CD1c-positive myeloid dendritic cell (primary cell): ENCODE results near the gene ADD1.
"Not testable (repeated sequence)": the region's sequence is repeated elsewhere in the genome, so short reads cannot be mapped to it uniquely, and the experiment has no call there.

Experiments used
- DNase-seq: peaks from one replicate; pipeline ENCODE4 v3.0.0-alpha.2; 2016; ENCODE audit errors: extremely low spot score

Gene ADD1

DNA sequence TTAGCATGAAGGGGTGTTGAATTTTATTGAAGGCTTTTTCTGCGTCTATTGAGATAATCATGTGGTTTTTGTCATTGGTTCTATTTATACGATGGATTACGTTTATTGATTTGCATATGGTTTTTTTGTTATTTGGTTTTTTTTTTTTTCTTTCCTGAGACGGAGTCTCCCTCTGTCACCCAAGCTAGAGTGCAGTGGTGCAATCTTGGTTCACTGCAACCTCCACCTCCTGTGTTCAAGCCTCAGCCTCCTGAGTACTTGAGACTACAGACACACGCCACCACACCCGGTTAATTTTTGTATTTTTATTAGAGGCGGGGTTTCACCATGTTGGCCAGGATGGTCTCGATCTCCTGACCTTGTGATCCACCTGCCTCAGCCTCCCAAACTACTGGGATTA lies 75.1 kb downstream of the ADD1 start:
- not testable (repeated sequence) for DNase-seq

DNA sequence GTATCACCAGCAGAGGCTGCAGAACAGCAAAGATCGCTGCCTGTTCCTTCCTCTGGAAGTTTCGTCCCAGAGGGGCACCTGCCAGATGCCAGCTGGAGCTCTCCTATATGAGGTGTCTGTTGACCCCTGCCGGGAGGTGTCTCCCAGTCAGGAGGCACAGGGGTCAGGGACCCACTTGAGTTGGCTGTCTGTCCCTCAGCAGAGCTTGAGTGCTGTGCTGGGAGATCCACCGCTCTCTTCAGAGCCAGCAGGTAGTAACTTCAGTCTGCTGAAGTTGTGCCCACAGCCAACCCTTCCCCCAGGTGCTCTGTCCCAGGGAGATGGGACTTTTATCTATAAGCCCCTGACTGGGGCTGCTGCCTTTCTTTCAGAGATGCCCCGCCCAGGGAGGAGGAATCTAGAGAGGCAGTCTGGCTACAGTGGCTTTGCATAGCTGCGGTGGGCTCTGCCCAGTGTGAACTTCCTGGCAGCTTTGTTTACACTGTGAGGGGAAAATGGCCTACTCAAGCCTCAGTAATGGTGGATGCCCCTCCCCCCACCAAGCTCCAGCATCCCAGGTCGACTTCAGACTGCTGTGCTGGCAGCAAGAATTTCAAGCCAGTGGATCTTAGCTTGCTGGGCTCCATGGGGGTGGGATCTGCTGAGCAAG lies 78.9 kb downstream of the ADD1 start:
- not testable (repeated sequence) for DNase-seq

DNA sequence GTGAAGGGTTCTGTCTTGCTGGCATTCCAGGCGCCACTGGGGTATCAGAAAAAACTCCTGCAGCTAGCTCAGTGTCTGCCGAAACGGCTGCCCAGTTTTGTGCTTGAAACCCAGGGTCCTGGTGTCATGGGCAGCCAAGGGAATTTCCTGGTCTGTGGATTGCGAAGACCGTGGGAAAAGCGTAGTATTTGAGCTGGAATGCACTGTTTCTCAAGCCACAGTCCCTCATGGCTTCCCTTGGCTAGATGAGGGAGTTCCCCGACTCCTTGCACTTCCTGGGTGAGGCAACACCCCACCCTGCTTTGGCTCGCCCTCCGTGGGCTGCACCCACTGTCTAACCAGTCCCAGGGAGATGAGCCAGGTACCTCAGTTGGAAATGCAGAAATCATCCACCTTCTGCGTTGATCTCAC lies 79.5 kb downstream of the ADD1 start:
- DNase-seq = no peak

DNA sequence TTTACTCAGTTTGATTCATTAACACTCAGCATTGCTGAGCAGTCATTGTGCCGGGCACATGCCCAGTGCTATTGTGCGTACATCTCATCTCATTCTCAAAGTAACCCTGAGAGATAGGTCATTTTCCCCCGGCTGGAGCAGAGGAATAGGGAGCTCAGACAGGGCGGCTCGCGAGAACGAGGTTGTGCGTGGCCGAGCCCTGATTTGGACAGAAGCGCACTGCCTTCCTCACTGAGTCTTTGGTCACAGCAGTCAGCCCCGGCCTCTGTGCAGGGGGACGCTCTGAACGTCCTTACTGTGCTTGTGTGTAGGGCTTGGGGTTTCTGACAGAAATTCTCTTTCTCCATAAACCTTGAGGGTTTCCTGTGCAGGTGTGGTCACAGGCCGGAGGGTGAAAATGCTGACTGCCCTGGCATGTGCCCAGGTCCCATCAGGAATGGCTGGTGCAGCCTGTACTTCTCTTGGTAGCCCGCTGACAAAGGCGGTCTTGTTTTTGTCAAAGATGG lies 80.1 kb downstream of the ADD1 start:
- DNase-seq = no peak

DNA sequence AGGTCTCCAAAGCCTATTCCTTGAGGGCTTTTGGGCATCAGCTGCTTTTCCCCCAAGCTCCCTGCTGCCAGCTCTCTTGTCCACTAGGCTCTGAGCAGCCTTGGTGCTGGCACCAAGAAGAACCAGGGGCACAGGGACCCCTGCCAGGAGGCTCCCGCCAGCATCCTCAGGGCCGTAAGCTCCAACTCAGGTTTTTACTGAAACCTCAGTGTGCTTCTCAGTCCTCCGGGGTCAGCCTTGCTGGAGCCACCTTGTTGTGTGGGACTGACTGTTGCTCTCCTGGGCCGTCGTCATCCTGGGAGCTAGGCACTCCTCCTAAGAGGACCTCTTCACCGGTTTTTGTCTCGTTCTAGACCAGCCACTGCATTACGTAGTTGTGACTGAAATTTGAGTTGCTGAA lies 80.6 kb downstream of the ADD1 start:
- no peak for DNase-seq

DNA sequence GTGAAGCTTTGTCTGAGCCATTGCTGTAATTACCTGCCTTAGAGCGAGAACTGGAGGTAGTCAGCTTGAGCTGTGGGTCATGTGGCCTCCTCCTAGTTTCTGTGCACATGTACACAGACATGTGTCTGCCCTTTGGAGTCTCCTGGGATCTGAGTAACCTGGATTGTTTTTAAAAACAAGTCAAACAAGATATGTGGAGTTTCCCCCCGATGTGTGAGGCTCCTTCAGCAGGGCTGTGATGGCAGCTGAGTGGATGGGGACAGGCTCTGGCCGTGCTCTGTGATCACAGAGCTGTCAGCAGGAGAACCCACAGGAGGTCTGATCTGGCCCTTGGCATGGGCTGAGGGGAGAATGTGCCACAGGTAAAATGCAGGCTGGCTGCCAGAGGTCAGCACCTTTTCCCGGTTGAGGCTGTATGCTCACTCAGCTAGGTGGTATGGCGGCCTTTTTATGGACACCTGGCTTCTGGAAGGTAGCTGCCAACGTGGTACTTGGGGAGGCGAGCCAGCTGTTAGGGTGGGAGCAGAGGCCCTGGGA lies 81.2 kb downstream of the ADD1 start:
- DNase-seq = no peak

DNA sequence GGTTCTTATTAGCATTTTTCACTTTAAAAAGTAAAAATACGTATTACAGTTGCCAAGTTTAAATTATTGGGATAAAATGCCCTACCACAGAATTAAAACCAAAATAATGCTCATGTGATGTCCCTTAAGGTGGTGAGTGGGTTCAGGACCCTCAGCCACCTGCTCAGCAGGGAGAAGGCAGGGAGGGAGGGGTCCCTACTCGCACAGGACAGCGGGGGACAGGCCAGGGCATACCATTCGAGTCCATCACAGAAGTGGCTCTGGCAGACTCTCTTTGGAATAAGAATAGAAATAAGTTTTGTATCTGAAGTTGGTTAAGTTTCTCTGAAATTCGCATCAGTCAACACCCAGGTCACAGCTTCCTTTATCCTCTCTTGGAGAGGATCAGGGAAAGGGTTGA lies 81.9 kb downstream of the ADD1 start:
- no peak for DNase-seq

DNA sequence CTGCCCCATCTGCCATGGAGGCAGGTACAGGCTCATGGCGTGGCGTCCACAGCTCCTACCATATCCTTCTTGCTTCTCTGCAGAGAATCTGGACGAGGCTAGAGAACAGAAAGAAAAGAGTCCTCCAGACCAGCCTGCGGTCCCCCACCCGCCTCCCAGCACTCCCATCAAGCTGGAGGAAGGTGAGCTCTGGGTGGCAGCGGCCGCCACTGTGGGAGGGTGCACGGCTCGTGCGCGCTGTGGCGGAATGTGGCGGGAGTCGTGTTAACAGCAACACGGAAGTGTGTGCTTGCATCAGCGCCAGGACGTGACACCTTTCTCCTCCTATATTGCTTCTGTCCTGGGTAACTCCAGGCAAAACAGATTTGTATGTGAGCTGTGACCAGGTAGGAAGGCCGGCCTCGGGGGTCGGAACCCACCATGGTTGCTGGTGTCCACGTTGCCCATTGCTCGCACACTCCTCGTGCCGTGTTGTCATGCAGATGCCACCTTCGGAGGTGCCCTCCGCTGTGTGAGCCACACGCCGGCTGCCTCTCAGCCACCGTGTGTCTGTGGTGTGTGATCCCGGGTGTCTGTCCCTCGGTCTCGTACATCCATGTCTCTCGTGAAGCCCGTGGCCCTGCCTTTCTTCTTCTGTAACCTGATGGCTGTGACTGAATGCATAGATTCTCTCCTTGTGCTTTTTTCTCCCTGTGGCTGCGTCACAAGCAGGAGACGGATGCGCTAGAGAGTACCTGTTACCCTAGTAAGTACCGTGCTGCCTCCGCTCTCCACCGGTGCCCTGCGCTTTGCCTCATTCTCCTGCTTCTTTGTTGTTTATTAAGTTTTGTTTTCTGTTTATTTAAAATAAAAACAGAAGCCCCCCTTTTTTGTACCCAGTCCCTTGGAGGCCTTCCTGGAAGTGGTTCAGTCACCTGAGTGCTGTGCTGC lies 82.6 kb downstream of the ADD1 start:
- DNase-seq = no peak

DNA sequence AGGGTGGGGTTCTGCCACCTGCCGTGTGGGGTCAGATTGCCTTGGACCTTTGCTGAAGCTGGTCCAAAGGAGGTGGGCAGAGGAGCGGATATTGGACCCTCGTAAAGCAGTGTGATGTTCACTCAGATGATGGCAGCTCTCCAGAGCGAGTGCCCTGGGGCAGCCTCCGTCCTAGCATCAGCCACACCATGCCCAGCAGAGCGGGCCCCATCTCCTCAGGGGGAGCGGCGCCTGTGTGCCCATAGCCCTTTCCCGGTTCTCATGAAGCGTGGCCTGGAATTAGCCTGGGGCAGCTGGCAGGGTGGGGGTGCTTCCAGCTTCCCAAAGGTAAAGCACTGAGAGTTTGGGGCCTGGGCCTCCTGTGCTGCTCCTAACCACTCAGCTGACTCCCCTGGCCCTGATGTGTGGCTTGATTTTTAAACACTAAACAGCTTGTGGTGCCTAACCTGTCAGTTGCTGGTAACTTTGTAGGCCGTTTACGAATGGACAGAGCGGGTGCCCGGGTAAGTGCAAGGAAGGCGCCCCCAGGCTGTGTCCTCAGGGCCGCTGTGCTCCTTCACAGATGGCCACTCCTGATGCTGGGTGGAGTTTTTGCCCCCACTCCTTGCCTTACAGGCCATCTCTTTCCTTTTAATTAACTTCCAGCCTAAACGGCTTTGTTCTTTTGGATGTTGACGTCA lies 83.5 kb downstream of the ADD1 start:
- DNase-seq = no peak

DNA sequence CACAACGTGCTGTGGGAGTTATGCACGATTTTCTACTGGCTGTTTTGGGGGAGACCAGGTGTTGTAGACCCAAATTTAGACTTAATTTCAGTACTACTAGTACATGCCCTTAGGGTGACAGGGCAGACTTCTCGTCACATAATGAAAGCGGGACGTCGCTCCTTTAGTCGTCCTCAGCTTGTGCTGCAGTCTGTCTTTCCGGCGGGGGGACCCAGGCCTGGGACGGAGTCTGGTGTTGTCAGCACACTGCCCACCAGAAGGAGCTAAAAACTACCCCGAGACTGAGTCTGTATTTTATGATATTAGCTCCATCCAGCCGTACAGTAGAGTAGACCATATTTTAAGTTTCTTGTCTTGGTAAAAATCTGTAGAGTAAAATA lies 84.0 kb downstream of the ADD1 start:
- DNase-seq = no peak

DNA sequence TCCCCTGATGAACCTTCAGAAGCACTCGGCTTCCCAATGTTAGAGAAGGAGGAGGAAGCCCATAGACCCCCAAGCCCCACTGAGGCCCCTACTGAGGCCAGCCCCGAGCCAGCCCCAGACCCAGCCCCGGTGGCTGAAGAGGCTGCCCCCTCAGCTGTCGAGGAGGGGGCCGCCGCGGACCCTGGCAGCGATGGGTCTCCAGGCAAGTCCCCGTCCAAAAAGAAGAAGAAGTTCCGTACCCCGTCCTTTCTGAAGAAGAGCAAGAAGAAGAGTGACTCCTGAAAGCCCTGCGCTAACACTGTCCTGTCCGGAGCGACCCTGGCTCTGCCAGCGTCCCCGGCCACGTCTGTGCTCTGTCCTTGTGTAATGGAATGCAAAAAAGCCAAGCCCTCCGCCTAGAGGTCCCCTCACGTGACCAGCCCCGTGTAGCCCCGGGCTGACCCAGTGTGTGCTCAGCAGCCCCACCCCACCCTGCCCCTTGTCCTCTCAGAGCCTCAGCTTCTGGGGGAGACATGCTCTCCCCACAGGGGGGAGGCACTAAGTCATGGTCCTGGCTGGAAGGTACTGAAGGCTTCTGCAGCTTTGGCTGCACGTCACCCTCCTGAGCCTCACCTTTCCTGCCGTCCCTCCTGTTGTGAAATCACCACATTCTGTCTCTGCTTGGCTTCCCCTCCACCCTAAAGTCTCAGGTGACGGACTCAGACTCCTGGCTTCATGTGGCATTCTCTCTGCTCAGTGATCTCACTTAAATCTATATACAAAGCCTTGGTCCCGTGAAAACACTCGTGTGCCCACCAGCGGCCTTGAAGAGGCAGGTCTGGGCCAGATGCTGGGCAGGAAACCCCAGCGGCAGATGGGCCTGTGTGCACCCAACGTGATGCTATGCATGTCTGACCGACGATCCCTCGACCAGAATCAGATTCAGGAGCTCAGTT lies 84.9 kb downstream of the ADD1 start:
- no peak for DNase-seq

DNA sequence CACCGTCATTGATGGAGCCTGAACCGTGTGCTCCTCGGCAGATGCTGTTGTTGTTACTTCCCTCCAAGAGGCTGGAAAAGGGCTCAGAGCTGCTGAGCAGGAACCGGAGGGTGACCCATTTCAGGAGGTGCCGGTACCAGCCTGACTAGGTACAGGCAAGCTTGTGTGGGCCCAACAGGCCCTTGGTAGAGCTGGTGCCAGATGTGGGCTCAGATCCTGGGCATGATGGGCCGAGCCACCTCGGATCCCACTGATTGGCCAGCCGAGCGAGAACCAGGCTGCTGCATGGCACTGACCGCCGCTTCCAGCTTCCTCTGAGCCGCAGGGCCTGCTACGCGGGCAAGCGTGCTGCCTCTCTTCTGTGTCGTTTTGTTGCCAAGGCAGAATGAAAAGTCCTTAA lies 85.8 kb downstream of the ADD1 start:
- no peak for DNase-seq

DNA sequence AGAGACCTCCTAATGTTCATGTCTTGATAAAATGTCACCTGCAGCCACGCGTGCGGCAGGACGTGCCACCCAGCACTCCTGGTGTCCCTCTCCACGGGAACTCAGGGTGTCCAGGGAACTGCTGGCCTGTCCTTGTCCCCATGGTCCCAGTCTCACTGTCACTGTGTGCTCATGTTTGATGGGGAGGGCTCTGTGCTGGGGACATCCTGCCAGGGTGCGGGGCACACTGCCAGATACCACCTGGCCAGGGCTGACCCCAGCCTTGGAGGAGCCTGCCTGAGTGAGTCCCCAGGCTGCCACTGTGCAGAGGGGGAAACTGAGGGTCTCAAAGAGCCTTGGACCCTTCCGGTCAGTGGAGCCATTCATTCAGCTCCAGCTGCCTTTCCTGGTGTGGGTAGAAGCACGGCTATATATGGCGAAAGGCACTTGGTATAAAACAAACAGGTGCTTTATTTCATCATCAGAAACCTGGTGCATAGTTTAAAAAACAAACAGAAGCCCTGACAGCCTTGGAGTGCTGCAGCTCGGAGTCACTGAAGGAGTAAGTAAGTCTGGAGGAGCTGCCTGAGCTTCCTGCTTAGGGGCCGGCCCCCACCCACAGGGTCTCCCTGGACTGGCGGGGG lies 86.6 kb downstream of the ADD1 start:
- no peak for DNase-seq

DNA sequence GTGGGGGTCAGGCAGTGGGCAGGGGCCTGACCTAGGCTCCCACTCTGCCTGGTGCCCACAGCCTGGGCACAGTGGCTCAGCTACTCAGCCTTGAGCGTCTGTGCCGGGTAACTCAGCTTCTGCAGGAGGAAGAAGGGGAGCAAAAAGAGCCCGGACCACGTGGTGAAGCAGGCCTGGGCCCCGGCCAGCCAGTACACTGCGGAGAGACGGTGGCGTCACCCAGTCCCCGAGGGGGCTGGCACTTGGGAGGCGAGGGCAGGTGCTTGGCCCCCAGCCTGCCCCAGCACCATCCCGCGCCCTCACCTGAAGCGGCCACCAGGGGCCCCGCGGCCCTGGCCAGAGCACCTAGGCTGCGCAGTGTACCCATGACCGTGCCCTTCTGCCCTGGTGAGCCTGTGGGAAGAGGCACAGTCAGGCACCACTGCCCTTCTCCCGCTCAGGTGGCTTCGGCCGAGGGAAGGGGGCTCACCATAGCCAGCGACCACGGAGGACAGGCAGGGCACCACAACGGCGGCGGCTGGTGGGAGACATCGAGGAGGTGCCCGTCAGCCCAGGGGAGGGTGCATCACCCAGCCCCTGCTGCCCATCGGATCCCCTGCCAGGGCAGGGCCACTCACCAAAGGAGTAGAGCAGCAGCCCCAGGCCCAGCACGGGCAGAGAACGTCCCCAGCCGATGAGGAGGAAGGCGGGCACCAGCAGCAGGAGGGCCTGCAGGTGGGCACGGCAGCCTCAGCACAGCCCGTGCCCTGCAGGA lies 87.3 kb downstream of the ADD1 start:
- DNase-seq = no peak

DNA sequence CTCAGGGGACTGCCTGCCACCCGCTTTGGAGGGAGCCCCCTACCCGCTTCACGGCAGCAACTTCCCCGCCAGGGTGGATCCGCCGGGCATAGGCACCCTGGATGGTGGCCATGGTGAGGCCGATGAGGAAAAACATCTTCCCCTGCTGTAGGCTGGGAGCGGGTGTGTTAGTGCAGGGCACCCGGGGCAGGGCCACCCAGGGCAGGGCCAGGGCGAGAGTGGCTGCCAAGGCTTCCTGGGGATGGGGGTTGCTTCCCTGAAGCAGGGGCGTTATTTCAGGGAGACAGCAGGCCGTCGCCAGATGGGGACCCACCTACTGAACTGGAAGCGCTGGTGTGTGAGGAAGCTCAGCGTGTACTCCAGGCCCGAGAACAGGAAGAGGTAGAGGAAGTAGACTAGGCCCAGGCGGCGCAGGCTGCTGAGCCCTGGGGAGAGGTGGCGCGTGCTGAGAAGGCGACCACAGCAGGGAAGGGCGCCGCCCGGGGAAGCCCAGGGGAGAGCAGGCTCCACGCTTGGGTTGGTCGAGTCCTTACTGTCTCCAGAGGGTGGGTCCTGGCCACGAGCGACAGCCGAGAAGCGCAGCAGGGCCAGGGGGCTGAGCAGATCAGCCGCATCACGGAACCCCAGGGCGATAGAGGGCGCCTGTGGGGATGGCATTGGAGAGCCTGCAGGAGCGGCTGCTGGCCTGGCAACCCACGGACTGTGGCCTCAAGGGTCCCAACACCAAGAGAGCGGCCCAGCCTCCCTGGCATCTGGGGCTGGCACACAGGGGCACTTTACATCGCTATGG lies 88.1 kb downstream of the ADD1 start:
- peak; percentile 79 for DNase-seq

DNA sequence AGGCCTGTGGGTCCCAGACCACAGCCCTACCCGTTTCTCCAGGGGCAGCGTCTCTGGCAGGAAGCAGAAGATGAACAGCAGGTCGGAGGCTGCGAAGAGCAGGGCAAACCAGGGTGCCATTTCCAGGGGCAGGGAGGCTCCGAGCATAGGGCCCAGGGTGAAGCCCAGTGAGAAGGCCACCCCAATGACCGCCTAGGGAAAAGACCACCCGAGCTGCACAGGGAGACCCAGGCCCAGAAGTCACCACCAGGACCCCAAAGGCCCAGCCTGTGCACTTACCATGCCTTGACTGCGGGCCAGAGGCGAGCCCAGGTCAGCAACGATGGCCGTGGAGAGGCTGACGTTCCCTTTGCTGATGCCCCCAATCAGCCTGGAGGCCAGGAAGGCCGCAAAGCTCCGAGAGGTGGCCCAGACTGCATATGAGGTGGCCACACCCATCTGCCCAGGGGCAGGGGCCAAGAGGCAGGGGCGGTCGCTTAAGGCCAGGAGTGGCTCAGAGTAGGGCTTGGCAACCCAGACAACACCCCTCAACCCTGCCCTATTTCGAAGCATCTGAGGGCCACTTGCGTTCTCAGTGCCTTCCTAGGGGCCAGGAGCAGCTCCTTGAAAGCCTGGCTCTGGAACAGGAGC lies 88.8 kb downstream of the ADD1 start:
- no peak for DNase-seq

DNA sequence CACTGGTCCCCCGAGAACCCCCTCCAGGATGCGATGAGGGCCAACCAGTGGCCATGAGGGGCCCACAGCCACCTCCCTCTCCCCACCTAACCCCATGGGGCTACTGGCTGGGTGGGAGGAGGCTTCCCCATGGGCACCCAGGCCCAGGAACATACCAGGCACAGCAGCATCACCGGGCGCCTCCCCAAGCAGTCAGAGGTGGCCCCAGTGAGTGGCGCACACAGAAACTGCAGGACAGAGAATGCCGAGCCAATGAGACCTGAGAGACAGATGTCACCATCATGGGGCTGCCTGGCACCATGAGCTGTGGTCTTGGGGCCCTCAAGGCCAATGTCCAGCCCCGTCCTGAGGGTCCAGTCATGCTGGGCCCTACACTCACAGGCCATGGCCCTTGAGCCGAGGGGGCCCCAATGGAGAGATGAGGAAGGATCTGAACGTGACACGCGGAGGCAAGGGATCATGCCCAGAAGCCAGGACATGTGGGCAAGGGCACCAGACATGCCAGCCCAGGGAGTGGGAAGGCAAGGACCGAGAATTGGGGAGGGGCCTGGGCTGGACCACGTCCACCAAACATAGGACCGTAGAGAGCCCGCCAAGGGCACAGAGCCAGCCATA lies 89.4 kb downstream of the ADD1 start:
- no peak for DNase-seq

DNA sequence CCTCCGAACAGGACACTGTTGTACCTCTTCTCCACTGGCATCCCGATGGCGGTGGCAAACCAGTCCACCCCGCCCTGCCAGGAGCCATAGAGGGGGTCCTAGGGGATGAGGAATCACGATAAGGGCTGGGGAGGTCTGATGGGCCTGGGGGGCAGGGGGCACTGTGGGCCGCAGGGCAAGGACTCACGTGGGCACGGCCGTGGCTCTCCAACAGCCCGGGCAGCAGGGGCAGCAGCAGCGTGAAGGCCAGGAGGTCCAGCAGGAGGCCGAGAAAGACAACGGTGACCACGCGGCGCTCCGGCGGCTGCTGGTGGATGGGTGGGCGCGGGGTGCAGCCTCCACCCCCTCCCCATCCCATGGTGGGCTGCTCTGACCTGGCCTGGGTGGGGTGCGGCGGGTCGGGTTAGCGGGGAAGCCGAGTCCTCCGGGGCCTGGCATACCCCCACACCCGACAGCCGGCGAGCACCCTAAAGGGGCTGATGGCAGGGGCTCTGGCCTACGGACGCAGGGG lies 90.0 kb downstream of the ADD1 start:
- DNase-seq = no peak
